Fibroblast of skin of right quadriceps (primary cell): ENCODE results near the gene AGBL5.
A peak's percentile ranks its signal among the peaks of the same experiment; 100 is the strongest.

Experiments
- DNase-seq: peaks from one replicate; pipeline ENCODE4 v3.0.0-alpha.2; 2013

The AGBL5 gene

GRCh38 chr2:27079233-27080139, 28.0 kb downstream of the AGBL5 start:
- DNase-seq = no peak

GRCh38 chr2:27080140-27080469, 28.6 kb downstream of the AGBL5 start:
- no peak for DNase-seq

GRCh38 chr2:27080603-27080936, 29.1 kb downstream of the AGBL5 start:
- DNase-seq = no peak

GRCh38 chr2:27081984-27082772, 30.7 kb downstream of the AGBL5 start:
- DNase-seq = no peak

- no peak for DNase-seq
These were observed 31.4 kb downstream of the AGBL5 start for GRCh38 chr2:27082773-27083409.

GRCh38 chr2:27083410-27084296, 32.2 kb downstream of the AGBL5 start:
- no peak for DNase-seq

GRCh38 chr2:27084297-27085061, 33.0 kb downstream of the AGBL5 start:
- DNase-seq = no peak

- no peak for DNase-seq
These were observed 33.7 kb downstream of the AGBL5 start for GRCh38 chr2:27085062-27085672.

GRCh38 chr2:27085673-27086089, 34.2 kb downstream of the AGBL5 start:
- peak; percentile 57 for DNase-seq

- peak; percentile 91 for DNase-seq
These were observed 34.7 kb downstream of the AGBL5 start for GRCh38 chr2:27086090-27086723.

GRCh38 chr2:27086724-27087593, 35.5 kb downstream of the AGBL5 start, which contains the start of gene KHK:
TSS of gene KHK (plus strand) at chr2:27086772. CDS start at chr2:27087260, 488 bp downstream.
- no peak for DNase-seq

- no peak for DNase-seq
These were observed 36.4 kb downstream of the AGBL5 start for GRCh38 chr2:27087823-27088410.

- DNase-seq = no peak
These were observed 37.2 kb downstream of the AGBL5 start for GRCh38 chr2:27088634-27089033.

GRCh38 chr2:27089111-27089954, 37.9 kb downstream of the AGBL5 start:
- DNase-seq = no peak

GRCh38 chr2:27091746-27092695, 40.6 kb downstream of the AGBL5 start:
- DNase-seq = no peak

- DNase-seq = no peak
These were observed 41.4 kb downstream of the AGBL5 start for GRCh38 chr2:27092696-27093429.
